Ovary (tissue), 9 donors: ENCODE data around the gene PTH1R. TPM values are rescaled to one million over a fixed set of nuclear protein-coding genes. Genes with fewer than 3 reads are reported as not detected.
A peak's percentile ranks its signal among the peaks of the same experiment; 100 is the strongest.

Experiments
- DNase-seq, 5 donors: peaks; one replicate each; pipeline ENCODE4 v3.0.0-alpha.2; 2019 to 2020
- H3K27ac ChIP-seq, 2 donors: fragments of 200-600 bp; one replicate each; pipeline versions ENCODE4 v1.5.1 to v1.8.0; 2019 to 2022
- H3K27me3 ChIP-seq: fragments of 200-600 bp; one replicate; pipeline ENCODE4 v1.8.0; 2022
- H3K36me3 ChIP-seq: fragments of 200-600 bp; sonication (generic); one replicate; pipeline ENCODE4 v1.5.1; 2019
- H3K4me1 ChIP-seq: one replicate; pipeline ENCODE4 v1.8.1; 2013; ENCODE audit warnings: mild to moderate bottlenecking, moderate library complexity; ENCODE audit not compliant: insufficient read depth
- H3K4me3 ChIP-seq: fragments of 200-600 bp; sonication (generic); one replicate; pipeline ENCODE4 v1.5.1; 2017
- H3K9me3 ChIP-seq, 2 donors: fragments of 200-600 bp in 1 of 2; sonication (generic) in 1 of 2; one replicate each; pipeline versions ENCODE4 v1.5.1 to v1.8.1; 2013 to 2019; ENCODE audit warnings: mild to moderate bottlenecking in 1 of 2, moderate library complexity in 1 of 2
- EP300 ChIP-seq: sonication (generic); formaldehyde crosslinking; IDR thresholded peaks from one replicate; pipeline ENCODE4 v1.6.1; 2017; ENCODE audit warnings: antibody characterized with exemption
- POLR2A ChIP-seq: fragments of 450-650 bp; IDR thresholded peaks from one replicate; pipeline ENCODE4 v1.6.1; 2017; ENCODE audit warnings: antibody characterized with exemption, mild to moderate bottlenecking, moderate library complexity
- WGBS, 3 donors: extraction: QIAGEN DNeasy Blood & Tissue Kit in 1 of 3; methylation state at CpG; one replicate each; pipeline versions ENCODE4 v1.1.5 to v1.1.7; 2013 to 2017; 5-methylcytosine and 5-hydroxymethylcytosine counted together
- intact Hi-C, 4 donors: fragments of 100-400 bp; cut with DNase I; formaldehyde crosslinking; loops; one replicate each; pipeline versions ENCODE4 v1.11.0 to v1.15.1; 2022 to 2023
- polyA plus RNA-seq, 2 donors: library from polyadenylated mRNA; stranded (reverse); fragments of 200-250 nt in 1 of 2; fragments of 350-450 nt in 1 of 2; fragmentation: Illumina TruSeq in 1 of 2; extraction: RNeasy Lipid Tissue Mini Kit (QIAGEN cat#74804) in 1 of 2; gene quantifications; one replicate each; pipeline ENCODE4 v1.2.3, GENCODE V29; 2013 to 2014
- total RNA-seq, 7 donors: library from RNA; depleted of rRNA in 2 of 7; stranded (reverse); fragments of >200 nt in 2 of 7; fragmentation: NEBNext Ultra II Directional in 3 of 7; extraction: Animal tissue kit (Norgen Biotek cat#: 25700) in 3 of 7; gene quantifications; one replicate each; pipeline versions ENCODE4 v1.1.0 to v1.2.4, GENCODE V29; 2016 to 2023
- TF ChIP-seq, protein P1 (sequence below), 3 donors: fragments of 450-650 bp in 2 of 3; fragments of 200-600 bp in 1 of 3; IDR thresholded peaks; one replicate each; pipeline versions ENCODE4 v1.5.1 to v1.8.0; 2016 to 2022; ENCODE audit warnings: antibody characterized with exemption in 3 of 3, mild to moderate bottlenecking in 1 of 3
- donor health status: DM: no; HTN: no; CAD: no; lungs with moderate emphysema.
- donor health status: DM: no; HTN: no; CAD: no.
- donor health status: Bipolar disorder and iron deficiency.
- donor health status: DM: yes; HTN: yes; CAD: no.
- donor health status: DM: no; HTN: no; CAD: no.
- donor health status: DM: yes; HTN: yes; CAD: no.

Gene PTH1R
- total and polyA plus RNA-seq, 9 donors = 3.8 to 23.9 (median 12.3) TPM

DNA sequence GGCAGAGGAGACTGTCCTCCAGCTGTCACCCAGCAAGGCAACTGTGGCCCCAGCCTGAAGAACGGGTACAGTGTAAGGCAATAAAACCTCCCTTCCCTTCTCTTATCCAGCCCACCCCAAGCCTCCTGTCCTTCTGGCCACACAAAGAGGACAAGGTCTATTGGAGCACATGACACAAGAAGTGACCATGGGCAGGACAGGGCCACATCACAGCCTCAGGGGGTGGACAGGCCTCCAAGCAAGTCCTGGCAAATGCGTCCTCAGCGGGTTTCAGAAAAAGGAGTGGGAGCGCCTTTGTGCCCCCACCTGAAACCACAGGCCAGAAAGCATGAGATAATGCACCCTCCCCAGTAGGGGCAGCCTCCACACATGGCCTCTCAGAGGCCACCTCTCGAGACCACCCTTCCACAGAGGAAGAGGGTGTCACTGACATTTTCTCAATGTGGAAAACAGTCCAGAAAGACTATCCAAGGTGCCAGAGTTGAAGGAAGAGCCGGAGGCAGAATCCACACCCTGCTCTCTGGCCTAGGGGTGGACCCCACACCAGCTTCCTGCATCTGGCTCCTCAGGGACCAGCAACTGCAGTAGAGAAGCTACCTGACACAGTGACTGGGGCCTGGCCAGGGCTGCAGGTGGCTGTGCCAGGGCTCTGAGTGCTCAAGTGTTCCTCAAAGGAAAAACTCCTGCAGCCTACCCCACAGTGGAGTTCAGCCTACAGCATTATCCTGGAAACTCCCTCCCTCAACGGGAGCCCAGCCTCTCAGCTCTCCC, 55.1 kb downstream of the PTH1R start:
- H3K27ac ChIP-seq = peak overlapping the region; percentile 5 to 28

DNA sequence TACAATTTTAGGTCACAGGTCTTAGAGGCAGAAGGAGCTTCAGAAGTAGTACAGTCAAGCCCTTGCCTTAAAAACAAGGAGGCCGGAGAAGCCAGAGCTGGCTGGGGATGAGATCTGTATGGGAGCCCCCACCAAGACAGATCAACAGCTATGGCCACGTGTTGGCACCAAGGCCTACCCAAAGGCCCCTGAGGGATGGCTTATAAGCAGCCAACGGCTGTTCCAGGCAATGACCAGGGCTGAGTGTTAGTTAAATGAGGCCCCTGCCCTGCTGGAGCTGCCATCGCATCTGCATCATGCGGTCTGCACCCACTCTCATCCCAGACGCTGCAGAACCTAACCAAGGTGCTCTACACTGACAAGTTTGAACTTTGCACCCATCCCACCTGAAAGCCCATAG, 55.7 kb downstream of the PTH1R start:
- Histone ChIP-seq H3K27ac (peak overlapping the region; percentile 5 to 28), H3K36me3 (no peaks in the 10 kb centered on the region), H3K27me3 (no peaks in the 10 kb centered on the region), H3K9me3 (no peaks in the 10 kb centered on the region), H3K4me3 (no peak overlapping the region), H3K4me1 (peaks cover 50% of the 10 kb centered on the region)
- TF ChIP-seq POLR2A (no peak), EP300 (no peak)
- TF ChIP-seq, protein P1, sequence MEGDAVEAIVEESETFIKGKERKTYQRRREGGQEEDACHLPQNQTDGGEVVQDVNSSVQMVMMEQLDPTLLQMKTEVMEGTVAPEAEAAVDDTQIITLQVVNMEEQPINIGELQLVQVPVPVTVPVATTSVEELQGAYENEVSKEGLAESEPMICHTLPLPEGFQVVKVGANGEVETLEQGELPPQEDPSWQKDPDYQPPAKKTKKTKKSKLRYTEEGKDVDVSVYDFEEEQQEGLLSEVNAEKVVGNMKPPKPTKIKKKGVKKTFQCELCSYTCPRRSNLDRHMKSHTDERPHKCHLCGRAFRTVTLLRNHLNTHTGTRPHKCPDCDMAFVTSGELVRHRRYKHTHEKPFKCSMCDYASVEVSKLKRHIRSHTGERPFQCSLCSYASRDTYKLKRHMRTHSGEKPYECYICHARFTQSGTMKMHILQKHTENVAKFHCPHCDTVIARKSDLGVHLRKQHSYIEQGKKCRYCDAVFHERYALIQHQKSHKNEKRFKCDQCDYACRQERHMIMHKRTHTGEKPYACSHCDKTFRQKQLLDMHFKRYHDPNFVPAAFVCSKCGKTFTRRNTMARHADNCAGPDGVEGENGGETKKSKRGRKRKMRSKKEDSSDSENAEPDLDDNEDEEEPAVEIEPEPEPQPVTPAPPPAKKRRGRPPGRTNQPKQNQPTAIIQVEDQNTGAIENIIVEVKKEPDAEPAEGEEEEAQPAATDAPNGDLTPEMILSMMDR (IDR thresholded peaks at IDR 0.05) = no peak
- WGBS, 3 donors = 74 to 77% (median 75%) methylated on average over 6 of the region's 6 CpGs
- intact Hi-C loops = loop anchor here in 2 of 4 donors (10.0 kb wide), 1 partner anchor 392 kb away; no protein-coding TSS in a partner anchor
- DNase-seq = peak in 1 of 5 donors; percentile 30

More for the DNA sequence above, 55.1 kb downstream of the PTH1R start:
- Histone ChIP-seq H3K36me3 (no peaks in the 10 kb centered on the region), H3K9me3 (no peaks in the 10 kb centered on the region), H3K4me1 (peaks cover 50% of the 10 kb centered on the region), H3K4me3 (no peak overlapping the region), H3K27me3 (no peaks in the 10 kb centered on the region)
- WGBS, 3 donors = 68 to 76% (median 70%) methylated on average over 7 of the region's 7 CpGs
- TF ChIP-seq, protein P1 (IDR thresholded peaks at IDR 0.05) = no peak
- no peak for TF ChIP-seq POLR2A
- no peak for TF ChIP-seq EP300
- intact Hi-C loops = loop anchor here in 2 of 4 donors (10.0 kb wide), 1 partner anchor 392 kb away; no protein-coding TSS in a partner anchor
- peak in 1 of 5 donors; percentile 34 for DNase-seq

DNA sequence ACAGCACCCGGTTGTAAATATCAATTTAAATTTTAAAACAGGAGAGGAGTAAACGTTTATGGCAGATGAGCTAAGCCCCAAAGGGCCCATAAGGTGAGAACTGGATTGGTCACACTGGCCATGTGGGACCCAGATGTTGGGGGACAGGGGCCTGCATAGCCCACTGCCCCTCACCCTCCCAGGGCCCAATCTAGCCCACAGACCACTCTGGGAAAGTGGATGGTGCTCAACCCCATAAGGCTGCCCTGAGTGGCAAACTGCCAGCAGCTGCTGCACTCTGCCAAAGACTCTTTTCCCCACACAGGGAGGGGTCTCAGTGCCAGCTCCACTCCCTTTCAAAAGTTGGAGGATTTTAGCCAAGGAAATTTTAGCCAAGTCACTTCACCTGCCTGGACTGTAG, 56.6 kb downstream of the PTH1R start:
- Histone ChIP-seq H3K4me3 (no peak overlapping the region), H3K4me1 (peaks cover 50% of the 10 kb centered on the region), H3K36me3 (no peaks in the 10 kb centered on the region), H3K27me3 (no peaks in the 10 kb centered on the region), H3K9me3 (no peaks in the 10 kb centered on the region), H3K27ac (no peak overlapping the region)
- TF ChIP-seq, protein P1 (IDR thresholded peaks at IDR 0.05) = no peak
- no peak for TF ChIP-seq POLR2A
- no peak for TF ChIP-seq EP300
- 47 to 57% (median 55%) methylated on average over 2 of the region's 2 CpGs for WGBS, 3 donors
- DNase-seq = peak in 2 of 5 donors; percentile 57
- intact Hi-C loops = loop anchor here in 2 of 4 donors (10.0 kb wide), 1 partner anchor 391 kb away; no protein-coding TSS in a partner anchor

DNA sequence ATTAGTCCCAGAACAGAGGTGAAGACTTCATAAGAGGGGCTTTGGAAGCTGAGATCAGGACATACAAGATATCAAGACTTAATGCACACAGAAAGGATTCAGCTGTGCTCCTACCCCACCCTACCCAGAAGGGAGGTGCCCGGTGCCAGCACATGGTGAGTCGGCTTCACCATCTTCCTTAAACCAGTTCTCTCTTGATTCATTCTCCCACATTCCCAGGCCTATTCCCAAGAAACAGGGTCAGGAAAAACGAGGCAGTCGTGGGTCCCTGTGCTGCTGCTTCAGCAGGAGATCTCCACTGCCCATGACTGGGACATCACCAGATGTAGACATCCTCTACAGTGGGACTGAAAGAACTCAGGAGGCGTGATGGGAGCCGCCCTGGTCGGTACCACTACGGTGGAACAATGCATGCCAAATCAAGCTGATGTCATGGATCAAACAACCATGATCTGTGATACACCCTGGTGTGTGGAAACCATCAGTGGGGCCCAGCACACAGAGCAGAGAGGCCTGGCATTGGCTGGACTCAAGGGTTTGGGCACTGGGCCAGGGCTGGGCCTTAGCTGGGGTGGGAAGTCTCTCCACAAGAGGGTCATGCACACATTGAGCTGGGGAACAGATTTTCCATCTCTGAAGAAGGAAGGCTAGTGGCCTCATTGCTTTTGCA, 57.1 kb downstream of the PTH1R start:
- Histone ChIP-seq H3K27me3 (no peaks in the 10 kb centered on the region), H3K9me3 (no peaks in the 10 kb centered on the region), H3K4me3 (no peak overlapping the region), H3K4me1 (peaks cover 48% of the 10 kb centered on the region), H3K36me3 (no peaks in the 10 kb centered on the region), H3K27ac (peak overlapping the region in 1 of 2 donors; percentile 70)
- TF ChIP-seq POLR2A (no peak), EP300 (no peak)
- TF ChIP-seq, protein P1 (IDR thresholded peaks at IDR 0.05) = no peak
- WGBS, 3 donors = 75 to 87% (median 82%) methylated on average over 8 of the region's 8 CpGs
- peak; percentile 42 to 68 (median 61) for DNase-seq
- intact Hi-C loops = loop anchor here in 3 of 4 donors (5.0 to 10.0 kb wide), 2 partner anchors 43 to 390 kb away; partner anchors contain the start of genes CCDC12 (in 1 of the 3) and NBEAL2 (in 1 of the 3)
